ENCODE data around the gene SVBP. TPM values are rescaled to one million over a fixed set of nuclear protein-coding genes. Genes with fewer than 3 reads are reported as not detected.

The SVBP gene
- total and polyA plus RNA-seq, 2 of the 8 experiments (the other 6 are each of a cell fraction or from before 2014, with no cell fraction given), result 29.7 to 30.2 TPM

DNA sequence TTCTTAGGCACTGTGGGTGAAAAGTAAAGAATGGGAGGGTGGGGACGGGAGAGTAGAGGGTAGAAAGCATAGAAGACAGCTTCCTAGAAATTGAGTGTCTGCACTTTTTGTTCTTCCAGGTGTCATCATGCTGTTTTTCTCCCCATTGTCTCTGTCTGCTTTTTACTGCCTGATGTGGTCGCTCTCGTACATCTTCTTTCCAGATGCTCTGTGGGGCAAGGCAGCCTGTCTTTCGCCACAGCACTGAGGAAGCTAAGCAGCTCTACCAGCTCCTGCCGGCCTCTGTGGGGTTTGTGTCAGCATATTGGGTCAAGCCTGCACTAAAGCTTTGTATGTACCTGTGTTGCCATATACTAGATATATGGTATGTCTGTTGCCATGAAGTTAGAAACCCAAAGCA lies 19.2 kb downstream of the SVBP start (continued):
- TF ChIP-seq HDAC6 (IDR thresholded peaks at IDR 0.05; ENCODE audit: low read depth, low read length) (no peak), RBBP5 (IDR thresholded peaks at IDR 0.05; ENCODE audit: borderline replicate concordance, low read depth, low read length) (no peak), BCL11A (IDR thresholded peaks at IDR 0.05; ENCODE audit: low read depth in 2 of 2, low read length in 2 of 2) (no peak), BACH1 (IDR thresholded peaks at IDR 0.05; ENCODE audit: low read length) (no peak)
- TF ChIP-seq, protein P1, sequence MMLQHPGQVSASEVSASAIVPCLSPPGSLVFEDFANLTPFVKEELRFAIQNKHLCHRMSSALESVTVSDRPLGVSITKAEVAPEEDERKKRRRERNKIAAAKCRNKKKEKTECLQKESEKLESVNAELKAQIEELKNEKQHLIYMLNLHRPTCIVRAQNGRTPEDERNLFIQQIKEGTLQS (IDR thresholded peaks at IDR 0.05; ENCODE audit: insufficient read depth, low read depth, low read length), result no peak

Measured in H1 (cell line).